Panc1 (cell line): ENCODE measurements around the gene FARP1. TPM values are rescaled to one million over a fixed set of nuclear protein-coding genes. Genes with fewer than 3 reads are reported as not detected.

Experiments used
- ATAC-seq: fragments of 200-7000 bp; cut with Tn5 transposase; 2 replicates; pipeline ENCODE4 v1.9.1; 2020; ENCODE audit warnings: mild to moderate bottlenecking, moderate library complexity
- BruUV-seq: library from RNA; stranded (reverse); fragments of 400-500 nt; replicated peaks from 2 replicates; lab custom pipeline; 2021; lab: Mats Ljungman, UMichigan
- CTCF ChIA-PET: fragments of 300-600 bp; sonication (Branson Sonifier 250); formaldehyde crosslinking; loops from one replicate; lab custom pipeline; 2022; ENCODE audit warnings: antibody characterized with exemption; lab: Charles Lee
- POLR2A ChIA-PET: fragments of 300-600 bp; sonication (Branson Sonifier 250); formaldehyde crosslinking; loops from one replicate; lab custom pipeline; 2022; ENCODE audit warnings: antibody characterized with exemption; lab: Charles Lee
- DNase-seq: peaks from one replicate; pipeline ENCODE4 v3.0.0-alpha.2; 2010; ENCODE audit warnings: low read depth, low spot score
- H3K27ac ChIP-seq: 2 replicates; pipeline ENCODE4 v1.5.1; 2011; ENCODE audit warnings: mild to moderate bottlenecking, low read length, inconsistent platforms
- H3K27me3 ChIP-seq: fragments of 200-500 bp; sonication (Bioruptor generic); 2 replicates; pipeline ENCODE4 v1.6.0; 2014; ENCODE audit warnings: low read length, inconsistent platforms; ENCODE audit not compliant: control insufficient read depth, insufficient read depth
- H3K36me3 ChIP-seq: fragments of 200-500 bp; sonication (Bioruptor generic); 2 replicates; pipeline ENCODE4 v1.5.1; 2014; ENCODE audit warnings: inconsistent platforms, mild to moderate bottlenecking, low read length, moderate library complexity; ENCODE audit not compliant: control insufficient read depth, insufficient read depth
- H3K4me1 ChIP-seq: 2 replicates; pipeline ENCODE4 v1.5.1; 2011; ENCODE audit warnings: inconsistent platforms, mild to moderate bottlenecking, low read length, moderate library complexity; ENCODE audit not compliant: control insufficient read depth, insufficient read depth
- H3K4me3 ChIP-seq, 2 experiments: 2 replicates each; pipeline ENCODE4 v1.5.1; 2011 to 2012; ENCODE audit warnings: low read depth in 2 of 2, low read length in 2 of 2, mild to moderate bottlenecking in 2 of 2, inconsistent platforms in 1 of 2, moderate library complexity in 1 of 2
- H3K9me3 ChIP-seq: fragments of 200-500 bp; sonication (Bioruptor generic); 2 replicates; pipeline ENCODE4 v1.5.1; 2014; ENCODE audit warnings: low read depth, mild to moderate bottlenecking, inconsistent platforms, low read length, moderate library complexity; ENCODE audit not compliant: control insufficient read depth, insufficient read depth
- CTCF ChIP-seq: fragments of 450-650 bp; IDR thresholded peaks from 2 replicates; pipeline ENCODE4 v1.5.1; 2017; ENCODE audit warnings: mild to moderate bottlenecking
- POLR2AphosphoS5 ChIP-seq: IDR thresholded peaks from 2 replicates; pipeline ENCODE4 v1.6.1; 2012; ENCODE audit warnings: mild to moderate bottlenecking, low read depth, low read length, moderate library complexity
- REST ChIP-seq, 2 experiments: IDR thresholded peaks; 2 replicates each; pipeline ENCODE4 v1.6.1; 2011 to 2012; ENCODE audit warnings: low read depth in 2 of 2, control low read depth in 1 of 2, low read length in 1 of 2, mild to moderate bottlenecking in 1 of 2, moderate library complexity in 1 of 2; ENCODE audit not compliant: insufficient read depth in 1 of 2
- SIN3A ChIP-seq: IDR thresholded peaks from 2 replicates; pipeline ENCODE4 v1.6.1; 2012; ENCODE audit warnings: low read depth, mild to moderate bottlenecking, low read length, moderate library complexity, borderline replicate concordance; ENCODE audit not compliant: insufficient read depth
- TCF7L2 ChIP-seq: IDR thresholded peaks from 2 replicates; pipeline ENCODE4 v1.6.1; 2011; ENCODE audit warnings: mild to moderate bottlenecking, low read depth, low read length, inconsistent platforms
- in situ Hi-C: cut with HindIII; loops from 2 replicates; pipeline ENCODE4 v1.10.0; 2016; ENCODE audit warnings: low sequenced_read_pairs, low pct_unique_long_range_greater_than_20kb
- intact Hi-C: fragments of 100-400 bp; cut with micrococcal nuclease; formaldehyde crosslinking; loops from one replicate; pipeline ENCODE4 v1.10.0; 2022; ENCODE audit not compliant: unreplicated experiment
- total RNA-seq: library from RNA; stranded (reverse); gene quantifications from one replicate; pipeline ENCODE4 v1.2.1, GENCODE V29; 2021; ENCODE audit not compliant: unreplicated experiment

Gene FARP1
- total RNA-seq, 1 experiment from 2014 or later: 61.9 TPM

GRCh38 chr13:98258226-98258625 lies 115.3 kb downstream of the FARP1 start:
- H3K4me3 ChIP-seq: no peak overlapping the region
- H3K27ac ChIP-seq: no peak overlapping the region
- ATAC-seq (no peak), DNase-seq (no peak)
- H3K4me1 ChIP-seq: no peaks in the 10 kb centered on the region
- POLR2A ChIA-PET: no interaction called here
- no TSS peak for BruUV-seq
- CTCF ChIA-PET: no interaction called here
- TF ChIP-seq SIN3A (no peak), POLR2AphosphoS5 (no peak), CTCF (no peak), REST (IDR thresholded peaks at IDR 0.05; ENCODE audit: insufficient read depth in 1 of 2, low read depth in 2 of 2, low read length in 1 of 2) (no peak), TCF7L2 (no peak)
- intact Hi-C loops: no loop called here
- H3K36me3 ChIP-seq: no peaks in the 10 kb centered on the region
- in situ Hi-C loops: no loop called here
- H3K9me3 ChIP-seq: no peaks in the 10 kb centered on the region
- H3K27me3 ChIP-seq: no peaks in the 10 kb centered on the region

- intact Hi-C loops: no loop called here
- H3K4me1 ChIP-seq: no peaks in the 10 kb centered on the region
- H3K27me3 ChIP-seq: no peaks in the 10 kb centered on the region
- no peak overlapping the region for H3K27ac ChIP-seq
- no peaks in the 10 kb centered on the region for H3K36me3 ChIP-seq
- no peak overlapping the region for H3K4me3 ChIP-seq
- ATAC-seq (no peak), DNase-seq (no peak)
- CTCF ChIA-PET: no interaction called here
- in situ Hi-C loops: no loop called here
- POLR2A ChIA-PET: no interaction called here
- H3K9me3 ChIP-seq: no peaks in the 10 kb centered on the region
- no TSS peak for BruUV-seq
- no peak for TF ChIP-seq POLR2AphosphoS5
- TF ChIP-seq SIN3A: no peak
- TF ChIP-seq CTCF: no peak
- TF ChIP-seq REST (IDR thresholded peaks at IDR 0.05; ENCODE audit: insufficient read depth in 1 of 2, low read depth in 2 of 2, low read length in 1 of 2): no peak
- TF ChIP-seq TCF7L2: no peak
Observed at GRCh38 chr13:98260357-98261164, 117.7 kb downstream of the FARP1 start.
